ENCODE results near the gene PARP2. TPM values are rescaled to one million over a fixed set of nuclear protein-coding genes. Genes with fewer than 3 reads are reported as not detected.
"Not testable (repeated sequence)": the region's sequence is repeated elsewhere in the genome, so short reads cannot be mapped to it uniquely, and the experiment has no call there.

PARP2 gene
- total RNA-seq, 1 donor from 2014 or later, result 19.4 TPM

DNA sequence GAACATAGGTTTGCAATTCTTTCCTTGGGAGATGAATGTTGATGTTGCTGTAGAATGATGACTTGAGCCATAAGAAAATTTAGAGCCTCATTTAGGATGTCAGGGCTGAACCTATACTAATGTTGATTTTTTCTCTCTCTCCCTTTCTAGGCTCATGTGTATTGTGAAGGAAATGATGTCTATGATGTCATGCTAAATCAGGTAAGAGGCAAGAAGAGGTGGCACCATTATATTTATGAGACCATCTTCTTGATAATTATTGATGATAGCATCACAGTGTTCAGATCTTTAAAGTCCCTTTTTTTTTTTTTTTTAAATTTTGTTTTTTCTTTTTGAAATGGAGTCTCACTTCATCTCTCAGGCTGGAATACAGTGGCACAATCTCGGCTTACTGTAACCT, 3.3 kb downstream of the PARP2 start:
- Mint-ChIP-seq H3K9me3 (ENCODE audit: low read depth) (no peaks in the 10 kb centered on the region), H3K4me1 (ENCODE audit: low read depth) (peaks cover 11% of the 10 kb centered on the region), H3K4me3 (ENCODE audit: unreplicated experiment) (no peak overlapping the region), H3K36me3 (ENCODE audit: low read depth) (peaks cover 16% of the 10 kb centered on the region), H3K27ac (ENCODE audit: unreplicated experiment) (no peak overlapping the region), H3K27me3 (ENCODE audit: low read depth) (no peaks in the 10 kb centered on the region)
- DNase-seq (ENCODE audit: low spot score), result no peak
- TF ChIP-seq, protein P1, sequence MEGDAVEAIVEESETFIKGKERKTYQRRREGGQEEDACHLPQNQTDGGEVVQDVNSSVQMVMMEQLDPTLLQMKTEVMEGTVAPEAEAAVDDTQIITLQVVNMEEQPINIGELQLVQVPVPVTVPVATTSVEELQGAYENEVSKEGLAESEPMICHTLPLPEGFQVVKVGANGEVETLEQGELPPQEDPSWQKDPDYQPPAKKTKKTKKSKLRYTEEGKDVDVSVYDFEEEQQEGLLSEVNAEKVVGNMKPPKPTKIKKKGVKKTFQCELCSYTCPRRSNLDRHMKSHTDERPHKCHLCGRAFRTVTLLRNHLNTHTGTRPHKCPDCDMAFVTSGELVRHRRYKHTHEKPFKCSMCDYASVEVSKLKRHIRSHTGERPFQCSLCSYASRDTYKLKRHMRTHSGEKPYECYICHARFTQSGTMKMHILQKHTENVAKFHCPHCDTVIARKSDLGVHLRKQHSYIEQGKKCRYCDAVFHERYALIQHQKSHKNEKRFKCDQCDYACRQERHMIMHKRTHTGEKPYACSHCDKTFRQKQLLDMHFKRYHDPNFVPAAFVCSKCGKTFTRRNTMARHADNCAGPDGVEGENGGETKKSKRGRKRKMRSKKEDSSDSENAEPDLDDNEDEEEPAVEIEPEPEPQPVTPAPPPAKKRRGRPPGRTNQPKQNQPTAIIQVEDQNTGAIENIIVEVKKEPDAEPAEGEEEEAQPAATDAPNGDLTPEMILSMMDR (IDR thresholded peaks at IDR 0.05), result no peak

DNA sequence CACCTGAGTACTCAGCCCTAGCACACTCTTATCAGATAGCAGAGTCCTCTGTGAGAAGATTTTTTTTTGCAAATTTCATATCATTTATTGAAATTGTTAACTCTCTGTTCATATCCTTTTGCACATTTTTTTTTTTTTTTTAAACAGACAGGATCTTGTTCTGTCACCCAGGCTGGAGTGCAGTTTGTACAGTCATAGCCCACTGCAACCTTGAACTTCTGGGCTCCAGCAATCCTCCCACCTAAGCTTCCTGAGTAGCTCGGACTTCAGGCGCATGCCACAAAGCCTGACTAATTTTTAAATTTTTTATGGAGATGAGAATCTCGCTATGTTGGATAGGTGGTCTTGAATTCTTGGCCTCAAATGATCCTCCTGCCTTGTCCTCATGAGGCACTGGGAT, 4.3 kb downstream of the PARP2 start:
- Mint-ChIP-seq H3K9me3 (ENCODE audit: low read depth) (no peaks in the 10 kb centered on the region), H3K27ac (ENCODE audit: unreplicated experiment) (no peak overlapping the region), H3K36me3 (ENCODE audit: low read depth) (peaks cover 18% of the 10 kb centered on the region), H3K4me1 (ENCODE audit: low read depth) (peaks cover 11% of the 10 kb centered on the region), H3K27me3 (ENCODE audit: low read depth) (no peaks in the 10 kb centered on the region), H3K4me3 (ENCODE audit: unreplicated experiment) (no peak overlapping the region)
- TF ChIP-seq, protein P1 (IDR thresholded peaks at IDR 0.05), result no peak
- no peak for DNase-seq (ENCODE audit: low spot score)

DNA sequence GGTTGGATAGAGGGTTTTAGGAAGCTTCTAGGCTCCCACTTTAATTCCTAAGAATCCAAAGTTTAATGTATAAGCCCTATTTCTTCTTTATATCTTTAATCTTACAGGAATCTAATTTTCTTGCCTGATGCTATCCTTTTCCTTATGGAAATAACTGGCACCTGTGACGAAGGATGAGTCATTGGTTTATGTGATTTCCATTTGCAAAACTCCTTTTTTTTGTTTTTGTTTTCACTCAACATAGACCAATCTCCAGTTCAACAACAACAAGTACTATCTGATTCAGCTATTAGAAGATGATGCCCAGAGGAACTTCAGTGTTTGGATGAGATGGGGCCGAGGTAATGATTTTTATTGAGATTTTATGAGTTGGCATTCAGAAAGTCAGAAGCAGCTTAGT, 6.8 kb downstream of the PARP2 start:
- TF ChIP-seq, protein P1 (IDR thresholded peaks at IDR 0.05), result no peak
- Mint-ChIP-seq H3K4me3 (ENCODE audit: unreplicated experiment) (no peak overlapping the region), H3K27me3 (ENCODE audit: low read depth) (no peaks in the 10 kb centered on the region), H3K27ac (ENCODE audit: unreplicated experiment) (no peak overlapping the region), H3K4me1 (ENCODE audit: low read depth) (no peaks in the 10 kb centered on the region), H3K9me3 (ENCODE audit: low read depth) (no peaks in the 10 kb centered on the region), H3K36me3 (ENCODE audit: low read depth) (peaks cover 31% of the 10 kb centered on the region)
- no peak for DNase-seq (ENCODE audit: low spot score)

DNA sequence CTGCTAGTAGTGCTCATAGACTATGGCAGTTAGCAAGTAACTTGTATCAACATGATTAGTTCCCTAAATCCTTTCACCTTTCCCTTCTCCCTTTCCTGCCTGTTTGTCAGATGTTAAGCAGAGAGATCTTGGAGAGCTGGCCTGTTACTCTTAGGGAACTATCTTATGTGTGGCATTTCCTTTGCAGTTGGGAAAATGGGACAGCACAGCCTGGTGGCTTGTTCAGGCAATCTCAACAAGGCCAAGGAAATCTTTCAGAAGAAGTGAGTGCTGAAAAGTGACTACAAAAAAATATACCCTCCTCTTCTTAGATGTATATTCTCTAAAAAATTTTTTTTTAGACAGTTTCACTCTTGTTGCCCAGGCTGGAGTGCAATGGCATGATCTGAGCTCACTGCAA, 7.4 kb downstream of the PARP2 start:
- peaks cover 31% of the 10 kb centered on the region for H3K36me3 Mint-ChIP-seq (ENCODE audit: low read depth)
- H3K9me3 Mint-ChIP-seq (ENCODE audit: low read depth), result no peaks in the 10 kb centered on the region
- TF ChIP-seq, protein P1 (IDR thresholded peaks at IDR 0.05), result peak; percentile 67
- H3K27me3 Mint-ChIP-seq (ENCODE audit: low read depth), result no peaks in the 10 kb centered on the region
- no peak for DNase-seq (ENCODE audit: low spot score)
- no peak overlapping the region for H3K4me3 Mint-ChIP-seq (ENCODE audit: unreplicated experiment)
- H3K27ac Mint-ChIP-seq (ENCODE audit: unreplicated experiment), result no peak overlapping the region
- no peaks in the 10 kb centered on the region for H3K4me1 Mint-ChIP-seq (ENCODE audit: low read depth)

DNA sequence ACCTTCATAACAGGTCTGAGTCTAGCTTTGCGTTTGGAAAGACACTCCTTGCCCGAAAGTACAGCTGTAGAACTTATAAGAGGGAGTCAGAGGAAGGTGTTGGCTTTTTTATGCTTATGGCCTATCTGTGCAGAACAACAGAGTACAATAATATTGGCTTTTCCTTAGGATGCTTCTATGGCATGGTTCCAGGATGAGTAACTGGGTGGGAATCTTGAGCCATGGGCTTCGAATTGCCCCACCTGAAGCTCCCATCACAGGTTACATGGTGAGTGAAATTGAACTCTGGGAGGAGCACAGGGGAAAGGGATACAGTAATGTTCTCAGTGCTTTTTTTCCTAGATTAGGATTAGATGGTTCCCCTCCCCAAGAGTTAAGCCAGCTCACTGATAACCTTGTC, 13.0 kb downstream of the PARP2 start:
- H3K9me3 Mint-ChIP-seq (ENCODE audit: low read depth), result no peaks in the 10 kb centered on the region
- H3K4me3 Mint-ChIP-seq (ENCODE audit: unreplicated experiment), result no peak overlapping the region
- TF ChIP-seq, protein P1 (IDR thresholded peaks at IDR 0.05), result no peak
- H3K4me1 Mint-ChIP-seq (ENCODE audit: low read depth), result peaks cover 3% of the 10 kb centered on the region
- no peak for DNase-seq (ENCODE audit: low spot score)
- no peaks in the 10 kb centered on the region for H3K27me3 Mint-ChIP-seq (ENCODE audit: low read depth)
- H3K27ac Mint-ChIP-seq (ENCODE audit: unreplicated experiment), result no peak overlapping the region
- H3K36me3 Mint-ChIP-seq (ENCODE audit: low read depth), result peaks cover 26% of the 10 kb centered on the region

DNA sequence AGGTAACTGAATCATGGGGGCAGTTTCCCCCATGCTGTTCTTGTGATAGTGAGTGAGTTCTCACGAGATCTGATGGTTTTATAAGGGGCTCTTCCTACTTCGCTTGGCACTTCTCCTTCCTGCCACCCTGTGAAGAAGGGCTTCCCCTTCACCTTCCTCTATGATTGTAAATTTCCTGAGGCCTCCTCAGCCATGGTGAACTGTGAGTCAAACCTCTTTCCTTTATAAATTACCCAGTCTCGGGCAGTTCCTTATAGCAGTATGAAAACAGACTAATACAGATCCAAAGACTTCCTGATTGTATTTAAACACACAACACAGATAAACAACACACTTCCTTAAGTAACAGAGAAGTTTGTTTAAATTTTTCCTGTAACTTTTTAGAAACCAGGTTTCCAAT, 15.0 kb downstream of the PARP2 start:
- H3K4me3 Mint-ChIP-seq (ENCODE audit: unreplicated experiment); DNase-seq (ENCODE audit: low spot score); H3K27ac Mint-ChIP-seq (ENCODE audit: unreplicated experiment); H3K9me3 Mint-ChIP-seq (ENCODE audit: low read depth); H3K4me1 Mint-ChIP-seq (ENCODE audit: low read depth); H3K27me3 Mint-ChIP-seq (ENCODE audit: low read depth): not testable (repeated sequence)
- peaks cover 28% of the 10 kb centered on the region for H3K36me3 Mint-ChIP-seq (ENCODE audit: low read depth)

Measured in chondrocyte (in vitro differentiated cells).